CD4-positive, alpha-beta T cell treated with Interleukin-12 subunit alpha and Interleukin-12 subunit beta, for 1 hour (primary cell): ENCODE measurements around the gene ZNF845.
"Not testable (repeated sequence)": the region's sequence is repeated elsewhere in the genome, so short reads cannot be mapped to it uniquely, and the experiment has no call there.

Experiments used
- DNase-seq: peaks from one replicate; pipeline ENCODE4 v3.0.0-alpha.2; 2020

Gene ZNF845

DNA sequence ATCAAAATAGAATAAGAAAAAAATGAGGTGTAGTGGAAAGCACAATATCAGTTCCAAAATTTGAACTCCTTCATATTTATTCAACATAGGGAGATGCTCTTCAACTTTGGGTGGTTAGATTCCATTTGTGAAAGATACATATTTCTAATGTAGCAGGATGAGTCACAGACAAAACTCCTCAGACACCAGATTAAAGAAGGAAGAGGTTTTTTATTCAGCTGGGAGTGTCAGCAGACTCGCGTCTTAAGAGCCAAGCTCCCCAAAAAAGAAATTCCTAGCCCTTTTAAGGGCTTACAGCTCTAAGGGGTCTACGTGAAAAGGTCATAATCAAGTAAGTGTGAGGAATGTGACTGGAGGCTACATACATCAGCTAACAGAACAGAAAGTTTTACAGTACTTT, 54.6 kb downstream of the ZNF845 start:
- DNase-seq, result no peak

DNA sequence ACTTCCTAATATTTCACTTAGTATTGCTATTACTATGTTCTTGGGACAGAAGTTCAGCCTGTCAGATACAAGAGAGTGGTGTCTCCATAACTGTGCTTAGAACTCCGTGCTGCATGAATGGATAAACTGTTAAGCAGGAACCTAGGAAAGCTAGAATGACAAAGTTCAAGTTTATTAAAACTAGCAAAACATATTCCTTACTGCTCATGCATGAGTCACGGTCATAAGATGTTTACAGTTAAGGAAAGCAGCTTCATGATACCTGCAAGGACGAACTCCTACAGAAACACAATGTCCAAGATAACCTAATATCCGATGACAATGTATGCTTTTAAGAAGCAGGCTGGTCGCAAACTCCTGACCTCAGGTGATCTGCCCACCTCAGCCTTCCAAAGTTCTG, 55.4 kb downstream of the ZNF845 start:
- DNase-seq, result no peak

DNA sequence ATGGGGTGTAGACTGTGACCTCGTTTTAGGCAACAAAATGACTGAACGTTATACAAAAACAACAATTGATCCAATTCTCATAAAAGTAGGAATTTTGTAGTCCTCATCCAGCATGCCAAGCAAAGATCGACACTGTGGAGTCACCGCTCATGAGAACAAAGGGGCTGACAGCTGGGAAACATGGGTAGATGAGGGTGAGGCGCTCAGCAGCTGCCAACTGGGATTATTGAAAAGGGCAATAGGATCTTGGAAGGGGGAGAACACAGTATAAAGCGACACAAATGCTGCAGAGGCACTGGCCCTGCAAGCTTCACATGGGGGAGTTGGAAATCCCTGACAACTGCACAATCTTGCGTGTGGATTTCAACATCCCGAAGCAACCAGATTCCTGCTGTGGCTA, 56.0 kb downstream of the ZNF845 start:
- DNase-seq, result no peak

DNA sequence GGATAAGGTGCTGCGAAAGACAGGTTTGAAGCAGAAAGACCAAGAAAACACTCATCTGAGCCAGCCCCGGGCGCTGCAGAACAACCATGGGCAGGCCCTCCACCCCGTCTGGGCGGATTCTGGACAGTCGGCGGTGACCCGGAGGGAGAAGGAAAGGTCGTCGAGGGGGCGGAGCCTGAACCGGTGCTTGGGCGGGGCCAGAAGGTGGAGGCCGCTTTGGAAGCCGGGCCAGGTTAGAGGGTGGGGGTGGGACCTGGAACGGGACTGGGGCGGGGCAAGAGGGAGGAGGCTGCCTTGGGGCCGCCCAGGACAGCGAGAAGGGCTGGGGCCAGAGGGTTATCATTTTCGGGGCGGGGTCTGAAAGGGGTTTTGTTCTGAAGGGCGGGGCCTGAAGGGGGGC, 56.4 kb downstream of the ZNF845 start:
- DNase-seq, result no peak

DNA sequence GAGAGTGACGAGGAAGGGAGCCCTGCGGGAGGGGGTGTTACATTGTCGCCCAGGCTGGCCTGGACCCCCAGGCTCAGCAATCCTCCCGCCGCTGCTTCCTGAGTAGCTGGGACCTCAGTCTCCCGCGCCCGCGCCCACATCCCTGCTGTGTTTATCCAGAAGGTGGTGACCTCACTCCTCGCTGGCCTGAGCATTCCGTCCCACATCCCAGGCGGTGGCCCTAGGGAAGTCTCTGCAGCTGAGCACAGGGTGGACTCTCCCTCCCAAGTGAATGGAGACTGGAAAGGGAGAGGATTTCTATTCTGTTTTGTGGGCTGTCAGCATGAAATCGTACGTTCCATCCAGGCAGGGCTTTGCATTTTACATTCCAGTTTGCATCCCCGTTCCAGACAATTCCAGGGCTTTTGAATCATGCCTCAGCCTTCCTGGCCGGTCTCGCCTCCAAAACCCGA, 61.0 kb downstream of the ZNF845 start:
- no peak for DNase-seq

DNA sequence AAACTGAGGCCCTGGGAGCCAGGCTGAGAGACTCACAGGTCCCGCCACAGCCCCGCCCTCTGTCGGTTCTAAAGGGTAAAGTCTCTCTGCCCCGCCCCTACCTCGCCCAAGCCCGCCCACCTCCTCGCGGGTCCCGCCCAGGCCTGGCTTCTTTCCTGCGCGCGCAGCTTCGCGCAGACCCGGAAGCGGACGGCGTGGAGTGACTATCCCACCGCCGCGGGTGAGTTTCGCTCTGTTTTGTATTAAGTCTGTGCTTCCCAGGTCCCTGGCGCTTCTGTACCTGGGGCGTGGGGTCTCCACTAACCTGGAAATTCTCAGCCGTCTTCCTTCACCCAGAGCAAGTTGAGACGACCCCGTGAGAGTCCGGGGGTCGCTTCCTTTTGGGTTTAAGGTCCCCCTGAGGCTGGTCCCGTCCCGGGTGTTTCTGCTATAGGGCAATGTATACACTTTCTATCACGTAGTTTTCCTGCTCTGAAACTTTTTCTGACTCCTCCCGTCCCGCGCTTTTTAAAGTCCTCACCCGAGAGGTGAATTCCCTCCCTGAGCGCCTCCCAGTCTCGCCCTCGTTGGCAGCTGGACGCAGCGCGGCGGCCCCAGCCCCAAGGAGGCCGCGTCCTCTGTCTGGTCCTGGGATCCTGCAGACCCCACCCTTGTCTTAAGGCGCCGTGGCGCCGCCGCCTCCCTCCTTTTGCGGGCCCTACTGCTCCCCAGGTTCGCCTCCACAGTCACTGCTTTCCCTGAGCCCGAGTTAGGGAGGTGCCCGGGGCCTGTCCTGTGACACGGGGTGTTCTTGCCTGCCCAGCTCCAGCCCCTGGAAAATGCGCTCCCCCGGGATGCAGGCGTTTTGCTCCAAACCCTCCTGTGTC, 61.7 kb downstream of the ZNF845 start, which contains the start of gene ZNF765:
TSS of gene ZNF765 (plus strand) at position 176 of the 866 bp plus-strand sequence. CDS start 2,867 bp downstream, outside the sequence.
- DNase-seq, result peak; percentile 96

DNA sequence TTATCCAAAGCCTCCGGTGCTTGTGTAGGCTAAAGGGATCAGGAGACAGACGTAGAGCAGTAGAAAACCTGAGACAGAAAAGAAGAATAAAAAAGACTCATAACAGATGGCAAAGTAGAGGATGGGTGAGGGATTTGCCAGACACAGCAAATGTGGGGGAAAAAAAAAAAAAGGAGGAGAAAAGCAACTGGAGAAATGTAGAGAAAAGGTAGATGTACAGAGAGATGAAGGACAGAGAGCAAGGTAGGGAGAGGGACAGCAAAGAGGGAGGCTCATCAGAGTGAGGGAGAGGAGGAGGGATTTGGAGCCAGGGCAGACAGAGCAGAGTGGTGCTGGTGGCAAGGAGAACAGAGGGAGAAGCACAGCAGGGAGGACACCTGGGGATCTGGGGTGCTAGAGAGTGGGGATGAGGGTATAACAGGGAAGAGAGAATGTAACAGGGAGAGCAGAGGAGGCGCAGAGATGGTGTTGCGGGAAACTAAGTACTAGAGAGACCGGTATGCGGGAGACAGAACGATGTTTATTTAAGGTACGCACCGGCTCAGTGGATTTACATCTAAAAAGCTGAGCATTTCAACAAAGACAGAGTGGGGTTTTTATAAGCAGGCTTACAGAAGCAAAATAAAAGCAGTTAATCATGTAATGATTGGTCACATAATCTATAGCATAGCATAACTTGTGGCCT, 62.4 kb downstream of the ZNF845 start:
- not testable (repeated sequence) for DNase-seq

DNA sequence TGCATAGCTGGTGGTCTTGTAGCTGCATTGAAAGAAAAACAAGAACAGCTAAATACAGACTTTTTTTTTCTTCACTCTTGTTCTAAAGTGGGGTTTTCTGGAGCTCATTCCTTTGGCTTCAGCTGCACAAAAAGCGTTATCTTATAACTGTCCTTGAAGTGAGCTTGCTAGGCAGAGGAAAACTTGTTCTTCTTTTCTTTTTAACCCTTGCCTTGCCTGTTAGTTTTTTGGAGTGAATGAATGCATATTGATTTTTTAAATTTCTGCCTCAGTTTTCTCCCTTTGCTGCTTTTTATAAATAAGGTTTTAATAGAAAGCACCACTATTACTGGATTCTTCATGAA, 62.9 kb downstream of the ZNF845 start:
- no peak for DNase-seq

DNA sequence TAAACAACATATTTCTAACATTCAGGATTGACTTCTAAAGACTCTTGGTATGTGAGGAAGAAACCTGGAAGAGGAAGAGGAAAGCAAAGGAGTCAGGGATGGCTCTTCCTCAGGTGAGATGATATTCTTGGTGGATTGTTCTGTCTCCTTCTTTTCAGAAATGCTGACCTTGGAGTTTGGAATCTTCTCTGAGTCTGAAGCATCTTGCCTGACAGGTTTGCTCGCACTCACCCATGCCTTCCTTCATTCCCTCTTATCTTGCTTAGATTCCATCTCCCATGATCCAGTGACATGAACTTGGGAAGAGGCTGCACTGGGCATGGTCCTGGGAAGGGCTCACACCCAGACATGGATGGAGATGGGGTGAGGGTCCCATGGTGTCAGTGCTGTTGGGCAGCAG, 64.4 kb downstream of the ZNF845 start:
- DNase-seq, result not testable (repeated sequence)
